SK-N-MC (cell line): ENCODE data around the gene RBMS1.

Experiments used
- EZH2 ChIP-seq: fragments of 200-600 bp; sonication (generic); IDR thresholded peaks from one replicate; pipeline ENCODE4 v1.6.1; 2017; ENCODE audit warnings: antibody characterized with exemption
- FOXP2 ChIP-seq: optimal IDR thresholded peaks from 2 replicates; pipeline ENCODE3; 2011; ENCODE audit warnings: mild to moderate bottlenecking, moderate library complexity; ENCODE audit not compliant: insufficient read depth; ENCODE audit errors: extremely low read length, control extremely low read depth
- POLR2AphosphoS5 ChIP-seq: IDR thresholded peaks from 2 replicates; pipeline ENCODE4 v1.6.1; 2012; ENCODE audit warnings: mild to moderate bottlenecking, low read depth, low read length, borderline replicate concordance

DNA sequence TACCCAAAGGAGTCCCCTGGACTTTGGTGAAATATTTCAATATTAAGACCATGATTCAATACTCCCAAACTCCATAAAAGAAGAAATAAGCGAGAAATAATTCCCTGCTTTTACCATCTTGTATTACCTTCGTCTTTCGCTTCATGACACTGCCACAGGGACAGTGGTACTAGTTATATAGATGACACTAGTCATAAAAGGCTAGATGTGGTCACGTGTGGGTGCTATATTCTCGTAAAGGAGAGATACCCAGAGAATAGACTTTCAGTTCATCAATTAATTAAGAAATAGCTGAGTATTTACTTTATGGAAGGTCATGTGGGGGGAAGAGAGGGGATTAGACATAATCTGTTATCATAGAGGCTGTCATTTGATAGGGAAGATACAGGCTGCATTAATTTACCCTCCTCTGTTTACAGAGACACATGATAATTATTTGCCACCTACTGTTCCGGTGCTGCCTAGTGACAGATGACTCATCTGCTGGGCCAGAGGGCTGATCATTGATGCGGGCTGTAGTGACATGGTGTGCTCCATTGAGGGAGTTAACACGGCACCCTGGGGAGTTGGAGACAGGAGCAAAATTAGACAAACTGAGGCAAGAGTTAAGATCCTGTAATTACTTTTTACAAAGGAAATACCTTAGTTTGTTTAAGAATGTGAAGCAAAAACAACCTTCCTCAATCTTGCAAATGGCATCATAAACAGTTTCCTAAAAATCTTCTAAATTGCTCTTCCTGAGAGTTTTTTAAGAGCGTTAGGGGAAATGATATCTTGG lies 215.3 kb downstream of the RBMS1 start:
- TF ChIP-seq POLR2AphosphoS5, result no peak
- no peak for TF ChIP-seq EZH2
- no peak for TF ChIP-seq FOXP2
